Measurements from ENCODE around the gene MT1G. TPM values are rescaled to one million over a fixed set of nuclear protein-coding genes. Genes with fewer than 3 reads are reported as not detected.

Gene MT1G
- total RNA-seq, 4 donors from 2014 or later: 5.8 to 52.1 (median 16.5) TPM

- H3K27ac ChIP-seq: no peak overlapping the region
- no CpG with 5 or more reads among the region's 1 CpG for WGBS, 2 donors
- no peak for DNase-seq
- H3K4me1 ChIP-seq: peaks cover 0 to 29% (median 6%) of the 10 kb centered on the region in 3 donors
- TF ChIP-seq CTCF (IDR thresholded peaks at IDR 0.05): no peak
- no peak for TF ChIP-seq POLR2A (IDR thresholded peaks at IDR 0.05)
- intact Hi-C loops (cut with DNase I): loop anchor here (10.0 kb wide), 1 partner anchor 90 kb away; the partner anchor contains the start of gene MT2A
- no peaks in the 10 kb centered on the region for H3K36me3 ChIP-seq
- no peaks in the 10 kb centered on the region for H3K27me3 ChIP-seq
- H3K4me3 ChIP-seq: no peak overlapping the region
- H3K9me3 ChIP-seq: peaks cover 0 to 5% (median 0%) of the 10 kb centered on the region in 3 donors
Observed at GRCh38 chr16:56695246-56695645, 27.4 kb upstream of the MT1G start.

GRCh38 chr16:56691885-56692284, 24.0 kb upstream of the MT1G start:
- Histone ChIP-seq H3K4me1 (peaks cover 0 to 56% (median 17%) of the 10 kb centered on the region in 3 donors), H3K27me3 (no peaks in the 10 kb centered on the region), H3K4me3 (no peak overlapping the region), H3K36me3 (peaks cover 0 to 2% (median 0%) of the 10 kb centered on the region in 3 donors), H3K27ac (peak overlapping the region in 3 of 4 donors; percentile 55 to 67 (median 61)), H3K9me3 (no peaks in the 10 kb centered on the region)
- intact Hi-C loops (cut with DNase I): loop anchor here (10.0 kb wide), 1 partner anchor 87 kb away; the partner anchor contains the start of gene MT2A
- no peak for DNase-seq
- no peak for TF ChIP-seq POLR2A (IDR thresholded peaks at IDR 0.05)
- no peak for TF ChIP-seq CTCF (IDR thresholded peaks at IDR 0.05)
- 0 to 29% methylated on average over 1 to 2 of the region's 4 CpGs for WGBS, 2 donors

GRCh38 chr16:56690420-56691122, 22.7 kb upstream of the MT1G start:
- peaks cover 0 to 12% (median 0%) of the 10 kb centered on the region in 3 donors for H3K36me3 ChIP-seq
- no peak overlapping the region for H3K4me3 ChIP-seq
- intact Hi-C loops (cut with DNase I): loop anchor here (10.0 kb wide), 1 partner anchor 86 kb away; the partner anchor contains the start of gene MT2A
- no peaks in the 10 kb centered on the region for H3K27me3 ChIP-seq
- no peaks in the 10 kb centered on the region for H3K9me3 ChIP-seq
- TF ChIP-seq POLR2A (IDR thresholded peaks at IDR 0.05) (no peak), CTCF (IDR thresholded peaks at IDR 0.05) (no peak)
- H3K27ac ChIP-seq: peak overlapping the region in 3 of 4 donors; percentile 55 to 75 (median 67)
- WGBS, 2 donors: 79 to 100% methylated on average over 1 to 4 of the region's 4 CpGs
- DNase-seq: no peak
- H3K4me1 ChIP-seq: peaks cover 3 to 64% (median 23%) of the 10 kb centered on the region in 3 donors

- WGBS, 2 donors: 23 to 38% methylated on average over 3 of the region's 3 CpGs
- Histone ChIP-seq H3K36me3 (peaks cover 0 to 12% (median 0%) of the 10 kb centered on the region in 3 donors), H3K27me3 (no peaks in the 10 kb centered on the region), H3K27ac (peak overlapping the region; percentile 55 to 75 (median 63)), H3K4me3 (no peak overlapping the region), H3K9me3 (no peaks in the 10 kb centered on the region), H3K4me1 (peaks cover 17 to 78% (median 33%) of the 10 kb centered on the region in 3 donors)
- intact Hi-C loops (cut with DNase I): no loop called here
- peak in 1 of 4 donors; percentile 13 for TF ChIP-seq POLR2A (IDR thresholded peaks at IDR 0.05)
- TF ChIP-seq CTCF (IDR thresholded peaks at IDR 0.05): no peak
- DNase-seq: no peak
Observed at GRCh38 chr16:56689171-56689570, 21.3 kb upstream of the MT1G start.

GRCh38 chr16:56688762-56689161, 20.9 kb upstream of the MT1G start:
- WGBS, 2 donors: 43 to 54% methylated on average over 1 of the region's 1 CpG
- DNase-seq: no peak
- Histone ChIP-seq H3K27ac (peak overlapping the region; percentile 55 to 75 (median 63)), H3K4me1 (peaks cover 17 to 82% (median 36%) of the 10 kb centered on the region in 3 donors), H3K9me3 (no peaks in the 10 kb centered on the region), H3K4me3 (no peak overlapping the region), H3K27me3 (no peaks in the 10 kb centered on the region), H3K36me3 (peaks cover 0 to 12% (median 0%) of the 10 kb centered on the region in 3 donors)
- no peak for TF ChIP-seq POLR2A (IDR thresholded peaks at IDR 0.05)
- TF ChIP-seq CTCF (IDR thresholded peaks at IDR 0.05): no peak
- intact Hi-C loops (cut with DNase I): no loop called here
